Astrocyte (in vitro differentiated cells and primary cell): Measurements from ENCODE around the gene RASGEF1C. TPM values are rescaled to one million over a fixed set of nuclear protein-coding genes. Genes with fewer than 3 reads are reported as not detected.

Experiments
- DNase-seq: peaks from one replicate; pipeline ENCODE4 v3.0.0-alpha.2; 2010; ENCODE audit warnings: low read depth
- FAIRE-seq: peaks from 2 replicates; lab custom pipeline; 2011; peaks lifted over from hg19 to GRCh38; lab: Jason Lieb, UNC
- H2AFZ ChIP-seq: 2 replicates; pipeline ENCODE4 v1.6.0; 2012; ENCODE audit warnings: low read depth, low read length, inconsistent platforms
- H3K27ac ChIP-seq: 2 replicates; pipeline ENCODE4 v1.5.1; 2011; ENCODE audit warnings: low read depth, low read length, inconsistent platforms
- H3K27me3 ChIP-seq: 2 replicates; pipeline ENCODE4 v1.6.0; 2011; ENCODE audit warnings: low read length, inconsistent platforms; ENCODE audit not compliant: insufficient read depth
- H3K36me3 ChIP-seq: 2 replicates; pipeline ENCODE4 v1.5.1; 2011; ENCODE audit warnings: low read length, inconsistent platforms; ENCODE audit not compliant: insufficient read depth
- H3K4me1 ChIP-seq: 2 replicates; pipeline ENCODE4 v1.5.1; 2011; ENCODE audit warnings: low read length, inconsistent platforms; ENCODE audit not compliant: insufficient read depth
- H3K4me2 ChIP-seq: 2 replicates; pipeline ENCODE4 v1.6.0; 2012; ENCODE audit warnings: low read length, inconsistent platforms
- H3K4me3 ChIP-seq: 2 replicates; pipeline ENCODE4 v1.5.1; 2011; ENCODE audit warnings: low read depth, mild to moderate bottlenecking, low read length, inconsistent platforms; ENCODE audit not compliant: insufficient read depth
- H3K79me2 ChIP-seq: 2 replicates; pipeline ENCODE4 v1.6.0; 2012; ENCODE audit warnings: mild to moderate bottlenecking, low read length, inconsistent platforms; ENCODE audit not compliant: insufficient read depth
- H3K9ac ChIP-seq: 2 replicates; pipeline ENCODE4 v1.6.0; 2012; ENCODE audit warnings: mild to moderate bottlenecking, low read length, inconsistent platforms
- H3K9me3 ChIP-seq: 2 replicates; pipeline ENCODE4 v1.5.1; 2012; ENCODE audit warnings: low read depth, mild to moderate bottlenecking, low read length, inconsistent platforms; ENCODE audit not compliant: insufficient read depth
- H4K20me1 ChIP-seq: 2 replicates; pipeline ENCODE4 v1.6.0; 2012; ENCODE audit warnings: low read length, inconsistent platforms; ENCODE audit not compliant: insufficient read depth
- H3K27ac Mint-ChIP-seq: one replicate; pipeline ENCODE4 v1.8.0; 2021; ENCODE audit warnings: mild to moderate bottlenecking, mixed read lengths; ENCODE audit not compliant: unreplicated experiment
- H3K27me3 Mint-ChIP-seq: one replicate; pipeline ENCODE4 v1.8.0; 2021; ENCODE audit warnings: low read depth, mixed read lengths; ENCODE audit not compliant: unreplicated experiment
- H3K36me3 Mint-ChIP-seq: one replicate; pipeline ENCODE4 v1.8.0; 2021; ENCODE audit warnings: low read depth, mixed read lengths; ENCODE audit not compliant: unreplicated experiment
- H3K4me1 Mint-ChIP-seq: one replicate; pipeline ENCODE4 v1.8.0; 2021; ENCODE audit warnings: low read depth, mixed read lengths; ENCODE audit not compliant: unreplicated experiment
- H3K4me3 Mint-ChIP-seq: one replicate; pipeline ENCODE4 v1.8.0; 2021; ENCODE audit warnings: mild to moderate bottlenecking, moderate library complexity, mixed read lengths; ENCODE audit not compliant: unreplicated experiment
- H3K9me3 Mint-ChIP-seq: one replicate; pipeline ENCODE4 v1.8.0; 2021; ENCODE audit warnings: mild to moderate bottlenecking, mixed read lengths; ENCODE audit not compliant: unreplicated experiment
- EZH2 ChIP-seq: IDR thresholded peaks from 2 replicates; pipeline ENCODE4 v1.6.1; 2012; ENCODE audit warnings: mild to moderate bottlenecking, low read length, inconsistent platforms; ENCODE audit not compliant: insufficient read depth
- total RNA-seq: library from RNA; stranded (reverse); gene quantifications from 2 replicates; pipeline ENCODE4 v1.2.1, GENCODE V29; 2021
- TF ChIP-seq, protein P1 (sequence below): IDR thresholded peaks from 2 replicates; pipeline ENCODE4 v1.5.1; 2011; ENCODE audit warnings: low read depth, mild to moderate bottlenecking, inconsistent platforms, low read length, moderate library complexity; ENCODE audit not compliant: insufficient read depth

RASGEF1C gene
- total RNA-seq, 1 donor from 2014 or later: 0.41 TPM

DNA sequence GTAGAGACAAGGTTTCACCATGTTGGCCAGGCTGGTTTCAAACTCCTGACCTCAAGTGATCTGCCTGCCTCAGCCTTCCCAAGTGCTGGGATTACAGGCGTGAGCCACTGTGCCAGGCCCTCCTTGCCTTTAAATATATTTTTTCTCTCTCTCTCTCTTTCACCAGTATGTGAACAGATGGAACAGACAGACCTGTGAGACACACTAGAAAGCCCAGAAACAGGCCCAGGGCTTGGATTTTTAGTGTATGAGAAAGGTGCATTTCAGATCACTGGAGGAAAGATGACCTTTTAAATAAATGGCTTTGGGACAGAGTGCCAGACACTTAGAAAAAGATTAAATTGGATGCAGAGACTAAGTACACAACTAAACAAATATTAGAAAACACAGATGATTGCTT is 3.1 kb downstream of the RASGEF1C start:
- no peaks in the 10 kb centered on the region for H3K4me1 Mint-ChIP-seq
- TF ChIP-seq, protein P1, sequence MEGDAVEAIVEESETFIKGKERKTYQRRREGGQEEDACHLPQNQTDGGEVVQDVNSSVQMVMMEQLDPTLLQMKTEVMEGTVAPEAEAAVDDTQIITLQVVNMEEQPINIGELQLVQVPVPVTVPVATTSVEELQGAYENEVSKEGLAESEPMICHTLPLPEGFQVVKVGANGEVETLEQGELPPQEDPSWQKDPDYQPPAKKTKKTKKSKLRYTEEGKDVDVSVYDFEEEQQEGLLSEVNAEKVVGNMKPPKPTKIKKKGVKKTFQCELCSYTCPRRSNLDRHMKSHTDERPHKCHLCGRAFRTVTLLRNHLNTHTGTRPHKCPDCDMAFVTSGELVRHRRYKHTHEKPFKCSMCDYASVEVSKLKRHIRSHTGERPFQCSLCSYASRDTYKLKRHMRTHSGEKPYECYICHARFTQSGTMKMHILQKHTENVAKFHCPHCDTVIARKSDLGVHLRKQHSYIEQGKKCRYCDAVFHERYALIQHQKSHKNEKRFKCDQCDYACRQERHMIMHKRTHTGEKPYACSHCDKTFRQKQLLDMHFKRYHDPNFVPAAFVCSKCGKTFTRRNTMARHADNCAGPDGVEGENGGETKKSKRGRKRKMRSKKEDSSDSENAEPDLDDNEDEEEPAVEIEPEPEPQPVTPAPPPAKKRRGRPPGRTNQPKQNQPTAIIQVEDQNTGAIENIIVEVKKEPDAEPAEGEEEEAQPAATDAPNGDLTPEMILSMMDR: no peak
- TF ChIP-seq EZH2: no peak
- no peaks in the 10 kb centered on the region for H3K36me3 Mint-ChIP-seq
- no peak overlapping the region for H3K27ac ChIP-seq
- no peaks in the 10 kb centered on the region for H3K79me2 ChIP-seq
- no peaks in the 10 kb centered on the region for H3K9me3 ChIP-seq
- H3K27ac Mint-ChIP-seq: no peak overlapping the region
- H3K36me3 ChIP-seq: no peaks in the 10 kb centered on the region
- no peak for DNase-seq
- H3K4me2 ChIP-seq: no peak overlapping the region
- H3K4me3 ChIP-seq: no peak overlapping the region
- no peak for FAIRE-seq
- H2AFZ ChIP-seq: no peak overlapping the region
- H3K27me3 Mint-ChIP-seq: peaks cover 34% of the 10 kb centered on the region
- H3K4me1 ChIP-seq: no peaks in the 10 kb centered on the region
- H4K20me1 ChIP-seq: no peaks in the 10 kb centered on the region
- H3K4me3 Mint-ChIP-seq: no peak overlapping the region
- peaks cover 14% of the 10 kb centered on the region for H3K27me3 ChIP-seq
- H3K9me3 Mint-ChIP-seq: peaks cover 1% of the 10 kb centered on the region
- H3K9ac ChIP-seq: no peak overlapping the region

DNA sequence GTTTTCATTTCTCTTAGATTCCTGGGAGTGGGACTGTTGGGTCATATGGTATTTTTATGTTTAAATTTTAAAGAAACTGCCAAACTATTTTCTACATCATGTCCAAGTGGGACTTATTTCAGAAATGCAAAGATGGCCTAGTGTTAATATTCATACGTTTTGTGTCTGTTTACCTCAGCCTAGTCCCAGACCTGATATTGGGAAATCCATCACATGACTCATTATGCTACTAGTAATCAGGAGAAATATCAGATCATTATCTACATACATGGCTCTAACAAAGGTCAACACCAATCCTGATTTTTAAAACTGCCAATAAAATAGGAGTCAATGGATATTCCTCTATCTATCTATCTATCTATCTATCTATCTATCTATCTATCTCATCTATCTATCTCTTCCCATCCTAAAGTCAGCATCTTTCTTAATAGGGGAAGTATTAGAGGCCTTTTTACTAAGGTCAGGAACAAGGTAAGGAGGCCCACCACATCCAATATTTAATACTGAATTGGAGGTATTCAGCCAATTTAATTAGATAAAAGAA is 4.7 kb downstream of the RASGEF1C start:
- no peaks in the 10 kb centered on the region for H3K36me3 ChIP-seq
- Mint-ChIP-seq H3K36me3 (no peaks in the 10 kb centered on the region), H3K27ac (no peak overlapping the region), H3K27me3 (peaks cover 19% of the 10 kb centered on the region), H3K4me1 (no peaks in the 10 kb centered on the region), H3K4me3 (no peak overlapping the region), H3K9me3 (peaks cover 1% of the 10 kb centered on the region)
- no peaks in the 10 kb centered on the region for H3K4me1 ChIP-seq
- DNase-seq: no peak
- no peak overlapping the region for H3K9ac ChIP-seq
- TF ChIP-seq, protein P1: no peak
- TF ChIP-seq EZH2: no peak
- no peak overlapping the region for H3K4me2 ChIP-seq
- H2AFZ ChIP-seq: no peak overlapping the region
- FAIRE-seq: no peak
- no peak overlapping the region for H3K27ac ChIP-seq
- H3K27me3 ChIP-seq: peaks cover 14% of the 10 kb centered on the region
- no peaks in the 10 kb centered on the region for H3K9me3 ChIP-seq
- no peaks in the 10 kb centered on the region for H3K79me2 ChIP-seq
- no peaks in the 10 kb centered on the region for H4K20me1 ChIP-seq
- no peak overlapping the region for H3K4me3 ChIP-seq

DNA sequence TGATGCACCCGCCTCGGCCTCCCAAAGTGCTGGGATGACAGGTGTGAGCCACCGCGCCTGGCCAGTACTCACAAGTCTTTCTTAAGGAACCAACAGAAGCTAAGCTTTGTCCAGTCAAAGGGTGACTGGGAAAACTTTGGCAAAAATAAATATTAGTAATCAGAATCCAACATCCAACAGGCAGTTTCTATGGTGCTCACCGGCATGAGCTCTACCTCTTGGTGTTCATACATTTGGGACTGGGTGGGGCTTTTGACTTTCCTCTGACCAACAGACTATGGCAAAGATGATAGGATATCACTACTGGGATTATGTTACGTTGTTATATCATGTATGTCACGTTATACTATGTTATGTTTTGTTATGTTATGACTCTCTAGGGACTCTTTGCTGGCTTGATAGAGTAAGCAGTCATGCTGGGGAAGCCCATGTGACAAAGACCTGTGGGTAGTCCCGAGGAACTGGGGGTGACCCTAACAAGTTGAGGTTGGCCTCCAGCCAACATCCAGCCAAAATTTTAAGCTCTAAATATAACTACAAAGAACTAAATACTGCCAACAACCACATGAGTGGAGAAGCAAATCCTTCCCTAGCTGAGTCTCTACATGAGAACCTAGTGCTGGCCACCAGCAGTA is 6.0 kb downstream of the RASGEF1C start:
- Histone ChIP-seq H3K36me3 (no peaks in the 10 kb centered on the region), H3K27ac (no peak overlapping the region), H3K4me2 (no peak overlapping the region), H2AFZ (no peak overlapping the region), H3K27me3 (peaks cover 9% of the 10 kb centered on the region), H3K9ac (no peak overlapping the region), H4K20me1 (no peaks in the 10 kb centered on the region), H3K9me3 (no peaks in the 10 kb centered on the region), H3K4me1 (no peaks in the 10 kb centered on the region), H3K4me3 (no peak overlapping the region), H3K79me2 (no peaks in the 10 kb centered on the region)
- Mint-ChIP-seq H3K9me3 (peaks cover 1% of the 10 kb centered on the region), H3K4me3 (no peak overlapping the region), H3K27ac (no peak overlapping the region), H3K36me3 (peaks cover 2% of the 10 kb centered on the region), H3K27me3 (peaks cover 18% of the 10 kb centered on the region), H3K4me1 (no peaks in the 10 kb centered on the region)
- no peak for TF ChIP-seq EZH2
- TF ChIP-seq, protein P1: no peak
- DNase-seq: no peak
- FAIRE-seq: no peak
